ENCODE results near the gene TBL2.

Gene TBL2

DNA sequence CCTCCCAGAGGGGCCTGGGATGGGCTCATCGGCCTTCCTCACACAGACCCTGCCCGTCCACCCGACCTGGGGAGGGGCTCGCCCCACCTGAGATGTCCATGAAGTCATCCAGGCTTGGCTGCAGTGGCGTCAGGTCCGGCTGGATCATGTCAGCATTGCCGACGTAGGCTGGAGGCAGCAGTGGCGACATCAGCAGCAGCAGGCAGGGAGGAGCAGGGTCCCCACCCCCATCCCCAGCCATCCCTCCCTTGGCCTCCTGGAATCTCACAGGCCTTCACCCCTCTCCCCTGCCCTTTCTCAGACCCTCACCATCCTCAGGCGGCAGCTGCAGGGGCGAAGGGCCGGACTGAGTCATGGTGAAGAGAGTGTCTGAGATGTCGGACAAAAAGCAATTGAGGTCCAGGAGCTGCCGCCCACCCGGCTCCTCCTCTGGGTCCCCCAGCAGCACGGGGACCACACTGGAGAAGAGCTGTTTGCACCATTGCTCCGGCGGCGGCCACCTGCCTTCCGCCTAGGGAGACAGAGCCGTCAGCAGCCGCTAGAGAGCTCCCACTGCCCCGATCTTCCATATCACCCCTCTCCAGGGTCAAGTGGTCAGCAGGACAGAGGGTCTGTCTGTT is 27.3 kb upstream of the TBL2 start:
- CTCF ChIA-PET: interaction anchor here (1.0 to 6.7 kb wide), 15 partner anchors 10 to 130 kb away, joined by 3 to 81 read pairs (median 10); partner anchors contain the start of gene ABHD11
- WGBS (ENCODE audit: insufficient coverage): 90% methylated on average over 14 of the region's 23 CpGs
- POLR2A ChIA-PET: interaction anchor here (1.3 kb wide), 1 partner anchor 129 kb away, joined by 6 read pairs; no protein-coding TSS in a partner anchor

GRCh38 chr7:73602721-73603651 is 24.6 kb upstream of the TBL2 start:
- H3K27ac ChIP-seq (ENCODE audit: insufficient read depth in 1 of 2, low read depth in 1 of 2, low read length in 2 of 2, poor library complexity in 1 of 2, severe bottlenecking in 2 of 2): no peak overlapping the region
- ChIA-PET CTCF (interaction anchor here (1.3 to 6.7 kb wide), 3 partner anchors 124 to 133 kb away, joined by 5 to 81 read pairs (median 6); partner anchors contain the start of gene ABHD11), POLR2A (interaction anchor here (0.5 kb wide), 1 partner anchor 111 kb away, joined by 4 read pairs; no protein-coding TSS in a partner anchor)
- no peak for DNase-seq
- peaks cover 0 to 3% (median 1%) of the 10 kb centered on the region in 4 experiments for H3K4me1 ChIP-seq (ENCODE audit: control extremely low read depth in 1 of 4, control insufficient read depth in 4 of 4, insufficient read depth in 4 of 4, low read length in 3 of 4)
- no peak overlapping the region for H3K4me3 ChIP-seq (ENCODE audit: control insufficient read depth in 1 of 7, extremely low read depth in 1 of 7, insufficient read depth in 4 of 7, low read depth in 2 of 7, low read length in 6 of 7)
- no peaks in the 10 kb centered on the region for H3K9me3 ChIP-seq (ENCODE audit: control extremely low read depth in 1 of 5, control insufficient read depth in 4 of 5, insufficient read depth in 2 of 5, low read depth in 1 of 5, low read length in 4 of 5)
- H3K36me3 ChIP-seq (ENCODE audit: control insufficient read depth in 4 of 4, insufficient read depth in 4 of 4, low read length in 3 of 4): no peaks in the 10 kb centered on the region
- peaks cover 0 to 82% (median 15%) of the 10 kb centered on the region in 5 experiments for H3K27me3 ChIP-seq (replicated peaks in 2 of 5; ENCODE audit: control insufficient read depth in 4 of 5, insufficient read depth in 5 of 5, low read length in 4 of 5)
- WGBS (ENCODE audit: insufficient coverage): 79% methylated on average over 19 of the region's 22 CpGs

More for the DNA sequence above, 27.3 kb upstream of the TBL2 start:
- H3K9me3 ChIP-seq (ENCODE audit: control extremely low read depth in 1 of 5, control insufficient read depth in 4 of 5, insufficient read depth in 2 of 5, low read depth in 1 of 5, low read length in 4 of 5): no peaks in the 10 kb centered on the region
- H3K36me3 ChIP-seq (ENCODE audit: control insufficient read depth in 4 of 4, insufficient read depth in 4 of 4, low read length in 3 of 4): no peaks in the 10 kb centered on the region
- H3K27ac ChIP-seq (ENCODE audit: insufficient read depth in 1 of 2, low read depth in 1 of 2, low read length in 2 of 2, poor library complexity in 1 of 2, severe bottlenecking in 2 of 2): no peak overlapping the region
- H3K27me3 ChIP-seq (replicated peaks in 2 of 5; ENCODE audit: control insufficient read depth in 4 of 5, insufficient read depth in 5 of 5, low read length in 4 of 5): peaks cover 0 to 85% (median 14%) of the 10 kb centered on the region in 5 experiments
- no peak overlapping the region for H3K4me3 ChIP-seq (ENCODE audit: control insufficient read depth in 1 of 7, extremely low read depth in 1 of 7, insufficient read depth in 4 of 7, low read depth in 2 of 7, low read length in 6 of 7)
- no peak for DNase-seq
- H3K4me1 ChIP-seq (ENCODE audit: control extremely low read depth in 1 of 4, control insufficient read depth in 4 of 4, insufficient read depth in 4 of 4, low read length in 3 of 4): peaks cover 0 to 3% (median 1%) of the 10 kb centered on the region in 4 experiments

DNA sequence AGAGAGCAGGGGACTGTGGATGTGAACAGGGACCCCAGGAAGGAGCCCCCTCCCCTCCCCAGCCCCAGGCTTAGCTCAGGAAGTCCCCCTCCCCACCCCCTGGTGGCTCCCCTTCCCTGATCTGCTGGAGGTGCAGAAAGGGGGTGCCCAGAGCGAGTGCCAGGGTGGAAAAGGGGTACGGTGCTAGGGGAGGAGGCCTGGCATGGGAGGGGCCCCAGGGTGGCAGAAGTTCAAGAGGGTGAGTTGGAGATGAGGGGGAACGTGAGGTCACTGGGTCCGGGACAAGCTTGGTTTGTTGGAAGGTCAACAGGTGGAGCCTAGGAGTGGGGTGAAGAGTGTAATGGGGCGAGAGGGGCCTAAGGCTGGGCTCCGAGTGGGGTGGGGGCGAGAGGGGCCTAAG is 21.5 kb upstream of the TBL2 start:
- Histone ChIP-seq H3K4me3 (ENCODE audit: control insufficient read depth in 1 of 7, extremely low read depth in 1 of 7, insufficient read depth in 4 of 7, low read depth in 2 of 7, low read length in 6 of 7) (no peak overlapping the region), H3K27ac (ENCODE audit: insufficient read depth in 1 of 2, low read depth in 1 of 2, low read length in 2 of 2, poor library complexity in 1 of 2, severe bottlenecking in 2 of 2) (no peak overlapping the region), H3K36me3 (ENCODE audit: control insufficient read depth in 4 of 4, insufficient read depth in 4 of 4, low read length in 3 of 4) (no peaks in the 10 kb centered on the region), H3K4me1 (ENCODE audit: control extremely low read depth in 1 of 4, control insufficient read depth in 4 of 4, insufficient read depth in 4 of 4, low read length in 3 of 4) (no peaks in the 10 kb centered on the region), H3K27me3 (replicated peaks in 2 of 5; ENCODE audit: control insufficient read depth in 4 of 5, insufficient read depth in 5 of 5, low read length in 4 of 5) (peaks cover 4 to 84% (median 12%) of the 10 kb centered on the region in 5 experiments), H3K9me3 (ENCODE audit: control extremely low read depth in 1 of 5, control insufficient read depth in 4 of 5, insufficient read depth in 2 of 5, low read depth in 1 of 5, low read length in 4 of 5) (no peaks in the 10 kb centered on the region)
- CTCF ChIA-PET: interaction anchor here (0.6 kb wide), 1 partner anchor 129 kb away, joined by 3 read pairs; no protein-coding TSS in a partner anchor
- WGBS (ENCODE audit: insufficient coverage): 73% methylated on average over 6 of the region's 7 CpGs
- POLR2A ChIA-PET: no interaction called here
- DNase-seq: no peak

GRCh38 chr7:73599151-73599882 is 20.9 kb upstream of the TBL2 start:
- Histone ChIP-seq H3K4me1 (ENCODE audit: control extremely low read depth in 1 of 4, control insufficient read depth in 4 of 4, insufficient read depth in 4 of 4, low read length in 3 of 4) (no peaks in the 10 kb centered on the region), H3K27me3 (replicated peaks in 2 of 5; ENCODE audit: control insufficient read depth in 4 of 5, insufficient read depth in 5 of 5, low read length in 4 of 5) (peaks cover 4 to 83% (median 12%) of the 10 kb centered on the region in 5 experiments), H3K27ac (ENCODE audit: insufficient read depth in 1 of 2, low read depth in 1 of 2, low read length in 2 of 2, poor library complexity in 1 of 2, severe bottlenecking in 2 of 2) (no peak overlapping the region), H3K4me3 (ENCODE audit: control insufficient read depth in 1 of 7, extremely low read depth in 1 of 7, insufficient read depth in 4 of 7, low read depth in 2 of 7, low read length in 6 of 7) (no peak overlapping the region), H3K36me3 (ENCODE audit: control insufficient read depth in 4 of 4, insufficient read depth in 4 of 4, low read length in 3 of 4) (no peaks in the 10 kb centered on the region), H3K9me3 (ENCODE audit: control extremely low read depth in 1 of 5, control insufficient read depth in 4 of 5, insufficient read depth in 2 of 5, low read depth in 1 of 5, low read length in 4 of 5) (no peaks in the 10 kb centered on the region)
- 78% methylated on average over 9 of the region's 13 CpGs for WGBS (ENCODE audit: insufficient coverage)
- ChIA-PET POLR2A (no interaction called here), CTCF (interaction anchor here (0.6 to 1.5 kb wide), 3 partner anchors 8 to 135 kb away, joined by 3 to 6 read pairs (median 3); no protein-coding TSS in a partner anchor)
- no peak for DNase-seq

DNA sequence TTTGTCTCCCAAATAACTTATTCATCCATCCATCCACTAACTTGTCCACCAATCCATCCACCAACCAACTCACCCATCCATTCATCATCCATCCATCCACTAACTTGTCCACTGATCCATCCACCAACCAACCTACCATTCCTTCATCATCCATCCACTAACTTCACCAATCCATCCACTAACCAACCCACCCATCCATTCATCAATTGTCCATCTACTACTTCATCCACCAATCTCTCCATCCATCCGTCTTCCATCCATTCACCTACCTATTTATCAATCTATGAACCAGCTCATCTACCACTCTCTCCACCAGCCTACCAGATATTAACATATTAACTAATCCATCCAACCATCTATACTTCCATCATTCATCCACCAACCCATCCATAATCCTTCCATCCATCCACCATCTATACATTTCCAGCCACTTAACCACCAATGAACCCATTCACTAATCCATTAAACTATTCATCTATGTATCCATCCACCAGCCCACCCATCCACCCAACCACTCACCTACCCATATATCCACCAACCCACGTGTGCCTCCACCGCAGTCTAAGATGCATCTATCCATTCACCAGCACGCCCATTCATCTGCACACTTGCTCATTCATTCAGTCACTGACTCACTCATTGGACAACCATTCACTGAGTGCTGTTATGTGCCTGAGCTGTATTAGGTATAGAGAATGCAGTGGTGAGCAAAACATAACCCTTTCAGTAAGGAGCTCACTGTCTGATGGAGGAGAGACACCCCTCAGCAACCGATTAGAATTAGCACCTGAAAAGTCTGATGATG is 19.8 kb upstream of the TBL2 start:
- Histone ChIP-seq H3K36me3 (ENCODE audit: control insufficient read depth in 4 of 4, insufficient read depth in 4 of 4, low read length in 3 of 4) (no peaks in the 10 kb centered on the region), H3K27me3 (replicated peaks in 2 of 5; ENCODE audit: control insufficient read depth in 4 of 5, insufficient read depth in 5 of 5, low read length in 4 of 5) (peaks cover 4 to 86% (median 15%) of the 10 kb centered on the region in 5 experiments), H3K27ac (ENCODE audit: insufficient read depth in 1 of 2, low read depth in 1 of 2, low read length in 2 of 2, poor library complexity in 1 of 2, severe bottlenecking in 2 of 2) (no peak overlapping the region), H3K4me3 (ENCODE audit: control insufficient read depth in 1 of 7, extremely low read depth in 1 of 7, insufficient read depth in 4 of 7, low read depth in 2 of 7, low read length in 6 of 7) (no peak overlapping the region), H3K9me3 (ENCODE audit: control extremely low read depth in 1 of 5, control insufficient read depth in 4 of 5, insufficient read depth in 2 of 5, low read depth in 1 of 5, low read length in 4 of 5) (no peaks in the 10 kb centered on the region), H3K4me1 (ENCODE audit: control extremely low read depth in 1 of 4, control insufficient read depth in 4 of 4, insufficient read depth in 4 of 4, low read length in 3 of 4) (no peaks in the 10 kb centered on the region)
- ChIA-PET POLR2A (no interaction called here), CTCF (interaction anchor here (0.6 to 1.5 kb wide), 3 partner anchors 9 to 137 kb away, joined by 3 to 6 read pairs (median 3); no protein-coding TSS in a partner anchor)
- WGBS (ENCODE audit: insufficient coverage): 85% methylated on average over 4 of the region's 5 CpGs
- DNase-seq: no peak
